ENCODE measurements around the gene CETN2.
"Not testable (repeated sequence)": the region's sequence is repeated elsewhere in the genome, so short reads cannot be mapped to it uniquely, and the experiment has no call there.

CETN2 gene

DNA sequence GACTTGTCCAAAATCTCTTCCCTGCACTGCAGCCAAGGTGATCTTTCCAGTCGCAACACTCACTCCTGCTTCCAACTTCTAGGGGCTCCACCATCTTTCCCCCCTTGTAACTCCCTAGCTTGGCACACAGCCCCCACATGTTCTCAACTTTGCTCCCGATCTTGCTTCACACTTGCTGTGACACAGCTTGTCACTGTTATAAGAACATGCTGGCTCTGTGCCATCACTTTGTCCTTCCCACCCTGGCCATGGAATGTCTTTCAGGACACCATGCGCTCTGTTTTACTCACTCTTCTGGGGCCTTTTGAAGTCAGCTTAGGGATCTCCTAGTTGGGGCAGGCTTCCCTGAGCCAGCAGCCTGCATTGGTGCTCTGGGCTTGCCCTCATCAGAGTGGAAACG, 2.8 kb upstream of the CETN2 start:
- in situ Hi-C loops (cut with HindIII; ENCODE audit: low sequenced_read_pairs), result no loop called here

DNA sequence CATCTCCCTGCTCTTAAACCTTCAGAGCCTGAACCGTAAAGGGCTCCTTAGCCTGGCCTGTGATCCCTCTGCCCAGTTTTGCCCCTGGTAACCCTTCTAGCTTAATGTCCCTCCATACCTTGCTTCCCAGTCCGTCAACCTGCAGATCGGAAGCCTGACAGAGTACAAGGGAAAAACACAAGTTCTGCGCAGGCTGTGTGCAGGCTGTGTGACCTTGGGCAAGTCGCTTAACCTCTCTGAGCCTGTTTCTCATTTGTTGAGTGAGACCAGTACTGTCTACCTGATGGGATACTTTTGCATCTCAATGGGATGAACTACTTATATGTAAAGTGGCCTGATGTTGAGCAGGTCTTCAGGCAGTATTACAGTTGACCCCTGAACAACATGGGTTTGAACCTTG, 2.0 kb upstream of the CETN2 start:
- in situ Hi-C loops (cut with HindIII; ENCODE audit: low sequenced_read_pairs), result no loop called here

DNA sequence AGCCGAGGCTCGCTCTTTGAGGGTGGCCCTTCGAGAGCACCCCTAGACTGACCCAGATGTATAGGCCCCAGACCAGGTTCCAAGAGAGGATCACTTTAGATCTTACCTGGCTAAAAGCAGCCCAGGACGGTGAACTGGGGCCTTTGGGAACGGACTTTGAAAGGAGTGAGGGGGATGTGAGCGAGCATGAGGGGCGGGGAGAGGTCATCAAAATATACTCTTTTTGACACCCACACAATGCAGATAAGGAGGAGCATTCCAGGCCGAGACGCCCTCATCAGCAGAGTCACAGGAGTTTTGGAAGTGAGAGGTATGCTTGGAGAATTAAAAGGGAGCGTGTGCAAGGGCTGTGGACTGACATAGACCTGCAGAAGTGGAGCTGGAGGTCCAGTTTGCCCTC, 834 bp upstream of the CETN2 start:
- in situ Hi-C loops (cut with HindIII; ENCODE audit: low sequenced_read_pairs), result no loop called here

DNA sequence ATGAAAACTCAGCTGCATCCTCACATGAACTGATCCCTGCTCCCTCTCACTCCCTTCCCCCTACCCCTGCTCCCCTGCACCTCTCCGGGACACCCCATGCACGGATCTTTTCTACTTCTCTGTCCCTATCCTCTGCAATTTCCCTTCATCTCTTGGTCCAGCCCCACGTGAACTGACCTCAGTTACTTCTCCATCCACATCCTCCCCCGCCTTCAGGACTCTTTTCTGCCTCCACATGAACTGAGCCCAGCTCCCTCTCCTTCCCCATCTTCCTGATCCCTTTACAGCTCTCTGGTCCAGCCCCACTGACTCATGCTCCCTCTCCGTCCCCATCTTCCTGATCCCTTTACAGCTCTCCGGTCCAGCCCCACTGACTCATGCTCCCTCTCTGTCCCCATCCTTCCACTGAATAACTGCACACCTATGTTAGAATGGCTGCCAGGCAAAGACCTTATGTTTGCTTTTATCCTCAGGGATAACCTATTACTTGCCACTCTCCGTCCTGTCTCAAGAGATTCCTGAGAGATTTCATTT, 5.6 kb downstream of the CETN2 start:
- in situ Hi-C loops (cut with HindIII; ENCODE audit: low sequenced_read_pairs), result no loop called here

DNA sequence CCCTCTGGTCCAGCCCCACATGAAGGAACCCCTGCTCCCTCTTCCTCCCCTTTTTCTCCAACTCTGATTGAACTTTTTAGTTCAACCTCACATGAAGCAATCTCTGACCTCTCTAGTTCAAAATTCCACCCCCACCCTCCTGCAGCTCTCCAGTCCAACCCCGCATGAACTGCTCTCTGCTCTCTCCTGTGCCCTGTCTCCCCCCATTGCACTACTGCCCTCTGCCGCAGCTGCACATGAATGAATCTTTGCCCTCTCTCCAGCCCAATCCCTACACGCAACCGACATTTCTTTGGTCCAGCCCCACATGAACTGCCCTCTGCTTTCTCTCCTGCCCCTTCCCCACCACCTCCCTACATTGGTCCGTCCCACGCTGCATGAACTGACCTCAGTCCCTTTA, 6.9 kb downstream of the CETN2 start:
- in situ Hi-C loops (cut with HindIII; ENCODE audit: low sequenced_read_pairs), result no loop called here

DNA sequence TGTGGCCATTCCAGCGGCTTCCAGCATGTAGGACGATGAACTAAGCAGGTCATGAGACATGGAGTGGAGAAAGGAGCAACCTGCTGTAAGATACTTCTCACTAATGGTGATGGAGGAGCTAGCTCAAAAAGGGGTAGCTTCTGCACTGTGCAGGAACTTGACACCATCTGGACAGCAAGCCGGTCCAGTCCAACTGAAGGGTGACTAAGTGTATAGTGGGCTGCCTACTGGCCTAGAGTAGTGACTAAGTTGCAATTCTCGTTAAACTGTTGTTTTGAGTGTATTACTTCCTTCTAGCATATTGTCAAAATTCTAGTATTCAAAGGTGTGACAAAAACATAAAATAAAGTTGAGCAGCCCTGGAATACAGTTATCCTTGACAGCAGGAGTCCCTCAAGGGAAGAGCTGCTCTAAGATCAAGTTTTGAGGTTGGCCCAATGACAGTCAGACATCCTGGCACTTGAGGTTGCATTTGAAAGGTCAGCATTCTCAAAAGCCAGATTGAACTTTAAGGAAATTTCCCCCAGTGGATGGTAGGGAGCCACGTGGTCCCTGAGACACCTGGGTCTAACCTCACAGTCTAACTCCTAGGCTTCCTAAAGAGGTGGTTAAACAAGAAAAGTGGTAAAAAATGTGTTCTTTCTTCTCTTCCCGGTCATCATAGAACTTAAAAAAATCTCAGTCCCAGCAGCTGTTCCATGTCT, 8.0 kb downstream of the CETN2 start:
- in situ Hi-C loops (cut with HindIII; ENCODE audit: low sequenced_read_pairs), result no loop called here

DNA sequence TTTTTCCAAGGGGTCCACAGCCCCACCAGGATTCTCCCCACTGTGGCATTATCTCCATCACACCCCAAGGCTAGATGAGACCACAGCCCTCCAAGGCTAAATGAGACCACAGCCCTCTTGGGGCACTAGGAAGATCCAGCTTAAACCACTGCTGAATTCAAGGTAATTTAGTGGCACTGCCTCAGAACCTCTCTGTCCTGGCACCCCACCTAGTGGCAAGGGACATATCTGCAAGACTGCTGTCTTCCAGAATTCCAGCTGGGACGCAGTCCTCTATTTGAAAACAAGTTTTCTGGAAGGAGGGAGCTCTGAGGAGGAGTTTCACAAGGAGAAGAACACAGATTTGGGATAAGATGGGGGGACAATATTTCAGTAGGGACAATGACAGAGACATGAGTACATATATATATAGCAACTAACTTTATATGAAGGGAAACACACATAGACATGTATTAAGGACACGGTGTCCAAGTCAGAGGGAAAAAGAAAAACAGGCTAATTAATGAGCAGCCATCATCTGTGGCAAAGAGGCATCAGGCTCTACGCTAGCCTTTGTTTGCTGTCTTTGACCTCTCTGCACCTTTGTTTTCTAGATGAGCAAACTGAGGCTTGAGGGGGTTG, 9.3 kb downstream of the CETN2 start:
- in situ Hi-C loops (cut with HindIII; ENCODE audit: low sequenced_read_pairs), result no loop called here

DNA sequence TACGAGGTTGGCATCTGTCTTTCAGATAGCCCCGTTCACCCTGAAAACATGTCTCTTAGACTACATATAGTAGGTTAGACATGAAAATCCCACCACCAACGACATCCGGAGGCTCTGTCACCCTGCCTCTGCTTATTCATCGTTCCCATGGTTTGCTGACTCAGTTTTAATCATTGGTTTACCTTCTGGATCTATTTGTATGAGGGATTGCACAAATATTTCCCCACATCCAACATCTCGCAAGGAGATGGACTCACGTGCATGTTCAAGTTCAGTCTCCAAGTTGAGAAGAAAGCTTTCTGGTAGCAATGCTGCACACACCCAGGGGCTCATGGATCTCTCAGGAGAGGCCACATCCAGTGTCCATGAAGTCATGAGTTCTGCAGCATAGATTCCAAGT, 10.8 kb downstream of the CETN2 start:
- in situ Hi-C loops (cut with HindIII; ENCODE audit: low sequenced_read_pairs), result no loop called here

DNA sequence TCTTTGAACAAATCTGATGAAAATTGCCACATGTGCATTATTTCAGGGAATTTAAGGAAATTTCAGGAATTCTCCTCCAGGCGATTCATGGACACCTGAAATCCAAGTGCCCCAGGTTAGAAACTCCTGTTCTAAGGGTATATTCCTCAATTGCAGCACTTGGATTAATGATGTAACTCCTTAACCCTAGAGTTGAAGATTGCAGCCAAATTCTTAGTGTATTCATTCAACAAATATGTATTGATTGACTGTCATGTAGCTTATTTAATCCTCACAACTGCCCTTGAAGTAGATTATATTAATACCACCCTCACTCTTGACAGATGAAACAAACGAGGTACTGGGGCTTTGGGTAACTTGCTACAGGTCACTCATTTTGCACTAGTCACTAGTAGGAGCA, 11.3 kb downstream of the CETN2 start:
- in situ Hi-C loops (cut with HindIII; ENCODE audit: low sequenced_read_pairs), result no loop called here

DNA sequence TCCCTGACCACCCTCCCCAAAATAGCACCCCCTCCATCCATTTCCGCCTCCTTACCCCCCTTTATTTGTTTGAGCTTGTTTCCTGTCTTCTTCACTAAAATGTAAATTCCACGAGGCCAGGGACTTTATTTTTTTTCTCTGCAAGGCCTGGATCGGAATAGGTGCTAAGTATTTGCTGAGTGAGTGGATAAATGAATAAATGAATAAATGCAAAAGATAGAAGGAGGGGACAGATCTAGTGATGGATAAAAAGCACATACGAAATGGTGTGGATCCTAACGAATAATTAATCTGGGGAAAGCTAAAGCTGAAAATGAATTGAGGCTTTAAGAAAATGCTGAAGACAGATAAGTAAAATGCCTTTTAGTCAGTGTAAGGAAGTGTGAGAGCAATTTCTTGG, 12.2 kb downstream of the CETN2 start:
- in situ Hi-C loops (cut with HindIII; ENCODE audit: low sequenced_read_pairs), result no loop called here

DNA sequence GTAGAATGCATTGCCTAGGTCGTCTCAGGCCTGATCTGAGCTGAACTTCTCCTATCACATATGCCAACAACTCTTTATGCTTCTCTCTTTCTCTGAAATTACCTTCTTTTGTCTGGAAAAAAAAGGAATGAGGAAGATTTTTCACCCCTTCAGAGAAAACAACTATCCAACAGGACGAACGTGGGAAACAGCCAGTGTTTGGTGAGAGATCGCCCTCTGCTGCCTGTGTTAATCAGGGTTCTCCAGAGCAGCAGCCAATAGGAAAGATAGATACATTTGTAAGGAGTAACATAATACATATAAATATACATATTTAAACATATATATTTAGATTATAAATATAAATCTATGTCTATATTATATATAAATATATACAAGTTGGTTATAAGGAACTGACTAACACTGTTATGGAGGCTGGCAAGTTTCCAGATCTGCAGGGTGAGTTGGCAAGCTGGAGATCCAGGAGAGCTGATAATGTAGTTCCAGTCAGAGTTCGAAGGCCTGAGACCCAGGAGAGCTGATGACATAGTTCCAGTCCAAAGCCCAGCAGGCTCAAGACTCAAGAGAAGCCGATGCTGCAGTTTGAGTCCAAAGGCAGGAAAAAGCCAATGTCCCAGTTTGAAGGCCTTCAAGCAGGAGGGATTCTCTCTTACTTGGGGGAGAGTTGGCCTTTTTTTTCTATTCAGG, 13.3 kb downstream of the CETN2 start:
- in situ Hi-C loops (cut with HindIII; ENCODE audit: low sequenced_read_pairs), result no loop called here

DNA sequence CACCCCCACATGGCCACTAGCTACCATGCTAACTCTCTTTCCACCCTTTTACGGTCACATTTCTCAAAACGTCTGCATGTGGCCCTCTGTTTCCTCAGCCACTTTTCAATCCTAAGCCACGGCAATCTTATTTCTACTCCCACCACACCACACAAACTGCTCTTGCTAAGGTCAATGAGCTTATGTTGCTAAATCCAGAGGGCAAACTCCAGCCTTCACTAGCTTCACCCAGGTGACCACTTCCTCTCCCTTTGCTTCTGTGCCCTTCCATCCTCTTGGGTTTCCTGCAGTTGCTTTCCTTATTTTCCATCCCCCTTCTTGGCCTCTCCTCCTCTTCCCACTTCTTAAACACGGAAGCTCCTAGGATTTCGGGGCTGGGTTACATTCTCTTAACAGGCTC, 16.5 kb downstream of the CETN2 start:
- in situ Hi-C loops (cut with HindIII; ENCODE audit: low sequenced_read_pairs), result no loop called here

DNA sequence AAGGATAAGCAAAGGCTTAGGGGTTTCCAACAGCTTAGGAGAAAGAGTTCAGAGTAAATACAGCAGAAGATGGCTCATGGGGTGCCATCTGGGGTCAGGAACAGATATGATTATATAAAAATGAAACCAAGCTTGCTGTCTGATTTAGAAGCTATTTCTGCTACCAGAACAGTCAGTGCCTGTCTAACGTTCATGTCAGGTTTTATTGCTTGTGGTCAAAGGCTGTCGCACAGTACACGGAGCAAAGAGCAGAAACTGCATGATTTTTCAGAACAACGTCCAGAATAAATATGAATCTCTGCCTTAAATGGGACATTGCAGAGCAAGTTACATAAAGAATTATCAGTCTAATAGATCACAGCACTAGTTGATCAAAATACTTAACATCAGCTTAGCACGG, 17.4 kb downstream of the CETN2 start:
- in situ Hi-C loops (cut with HindIII; ENCODE audit: low sequenced_read_pairs), result no loop called here

DNA sequence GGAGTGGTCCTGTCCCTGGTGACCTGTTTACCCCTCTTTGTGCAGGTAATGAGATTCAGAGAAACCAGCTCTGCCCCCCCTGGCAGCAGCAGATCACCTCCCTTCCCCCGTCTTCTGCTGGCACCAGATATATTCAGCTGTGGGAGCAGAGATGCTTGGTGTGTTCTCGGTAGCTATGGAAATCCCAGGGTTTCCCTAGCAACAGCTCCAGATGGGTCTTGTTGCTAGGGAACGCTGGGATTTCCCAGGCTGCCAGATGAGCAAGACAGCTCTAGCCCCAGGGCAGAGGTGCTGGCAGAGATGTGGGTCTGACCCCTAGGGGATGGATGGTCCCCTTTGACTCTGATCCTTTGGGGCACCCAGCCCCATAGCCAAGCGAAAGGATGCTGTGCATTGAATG, 20.2 kb downstream of the CETN2 start:
- in situ Hi-C loops (cut with HindIII; ENCODE audit: low sequenced_read_pairs), result no loop called here

DNA sequence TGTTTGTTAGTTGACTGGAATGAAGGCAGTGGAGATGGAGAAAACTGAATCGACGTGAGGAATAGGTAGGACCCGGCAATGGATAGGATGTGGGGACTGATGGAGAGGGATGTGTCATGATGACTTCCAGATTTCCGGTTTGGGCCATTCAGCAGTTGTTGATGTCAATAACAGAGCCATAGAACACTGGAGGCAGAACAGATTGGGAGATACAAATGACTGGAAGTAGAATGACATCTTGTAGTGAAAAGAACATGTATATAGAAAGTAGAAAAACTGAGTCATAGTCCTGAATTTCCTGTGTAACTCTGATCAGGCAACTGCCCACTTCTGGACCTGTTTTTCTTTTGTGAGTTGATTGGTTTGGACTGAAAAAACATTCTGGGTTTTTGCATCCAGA, 24.5 kb downstream of the CETN2 start:
- in situ Hi-C loops (cut with HindIII; ENCODE audit: low sequenced_read_pairs), result no loop called here

DNA sequence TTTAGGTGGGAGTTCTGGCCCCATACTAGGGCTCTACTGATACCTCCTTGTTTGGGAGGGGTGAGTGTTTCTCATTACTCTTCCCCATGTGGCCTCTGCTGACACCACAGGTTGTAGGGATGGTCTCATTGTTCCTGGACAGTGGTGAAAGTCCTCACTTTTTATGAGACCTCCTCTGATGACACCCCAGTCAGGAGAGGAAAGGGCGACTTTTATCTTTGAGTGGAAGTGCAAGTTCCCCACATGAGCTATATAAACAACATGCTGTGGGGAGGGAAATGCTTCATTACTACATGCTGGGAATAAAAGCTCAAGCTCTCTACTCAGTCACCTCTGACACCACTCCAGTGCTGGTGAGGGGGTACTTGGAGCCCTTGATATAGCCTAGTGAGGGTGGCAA, 31.6 kb downstream of the CETN2 start:
- in situ Hi-C loops (cut with HindIII; ENCODE audit: low sequenced_read_pairs), result no loop called here

DNA sequence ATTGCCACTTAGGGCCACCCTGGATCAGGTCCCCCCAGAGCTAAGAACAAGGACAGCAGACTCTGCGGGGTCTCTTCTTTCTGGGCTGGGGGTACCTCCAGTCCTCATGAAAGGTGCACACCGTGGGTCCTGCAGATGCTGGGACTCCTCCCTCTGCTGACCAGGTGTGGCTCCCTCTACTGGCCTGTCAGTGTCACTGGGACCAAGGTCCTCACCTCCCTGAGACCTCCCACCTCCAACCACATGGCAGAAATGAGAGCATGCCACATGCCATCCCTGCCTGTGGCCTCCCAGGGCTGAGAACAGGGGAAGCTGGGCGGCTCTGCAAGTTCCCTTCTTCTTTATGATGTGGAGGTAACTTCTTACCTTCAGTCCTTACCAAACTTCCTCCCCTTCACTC, 43.5 kb downstream of the CETN2 start:
- in situ Hi-C loops (cut with HindIII; ENCODE audit: low sequenced_read_pairs), result not testable (repeated sequence)
